GM21515 (cell line): ENCODE data around the gene HIC2.
"Not testable (repeated sequence)": the region's sequence is repeated elsewhere in the genome, so short reads cannot be mapped to it uniquely, and the experiment has no call there.

ENCODE experiments used
- ATAC-seq: cut with Tn5 transposase; IDR thresholded peaks from one replicate; pipeline ENCODE4 v1.9.1; 2021; ENCODE audit not compliant: unreplicated experiment

Gene HIC2

DNA sequence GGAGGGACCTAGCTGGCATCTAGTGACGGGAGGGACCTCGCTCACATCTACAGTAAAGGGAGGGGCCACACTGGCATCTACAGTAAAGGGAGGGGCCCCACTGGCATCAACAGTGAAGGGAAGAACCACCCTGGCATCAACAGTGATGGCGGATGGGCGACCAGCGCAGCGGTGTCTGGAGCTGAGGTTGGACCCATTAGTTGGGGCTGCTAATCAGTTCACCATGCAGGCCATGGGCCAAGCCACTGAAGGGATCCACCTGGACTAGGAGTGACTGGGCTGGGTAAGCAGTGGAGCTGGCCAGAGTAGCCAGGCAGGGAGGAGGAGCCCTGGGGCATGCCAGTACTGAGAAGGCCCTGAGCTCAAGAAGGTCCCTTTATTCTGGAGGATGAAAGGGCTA is 73.4 kb downstream of the HIC2 start:
- ATAC-seq: not testable (repeated sequence)

GRCh38 chr22:21492271-21492670 is 75.1 kb downstream of the HIC2 start:
- not testable (repeated sequence) for ATAC-seq

- not testable (repeated sequence) for ATAC-seq
Observed at GRCh38 chr22:21493789-21494782, 76.9 kb downstream of the HIC2 start.

DNA sequence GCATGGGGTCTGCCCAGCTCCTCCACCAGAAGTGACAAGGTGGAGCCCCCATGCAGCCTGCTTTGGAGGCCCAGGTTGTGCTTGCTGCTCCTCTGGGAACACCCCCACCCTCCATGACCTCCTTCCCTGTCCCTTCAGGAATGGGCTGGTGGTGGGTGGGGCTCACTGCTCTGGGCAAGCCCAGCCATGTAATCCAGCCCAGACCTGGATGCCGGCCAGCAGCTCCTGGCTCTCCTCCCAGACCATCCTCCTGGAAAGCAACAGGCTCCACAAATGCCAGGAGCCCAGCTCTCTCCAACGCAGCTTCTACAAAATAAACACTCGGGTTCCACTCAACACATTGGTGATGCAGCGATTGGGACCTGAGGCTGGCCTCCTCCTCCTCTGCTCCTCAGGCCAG is 80.8 kb downstream of the HIC2 start:
- ATAC-seq: not testable (repeated sequence)

GRCh38 chr22:21498489-21498888 is 81.3 kb downstream of the HIC2 start:
- not testable (repeated sequence) for ATAC-seq

GRCh38 chr22:21499623-21500506 is 82.7 kb downstream of the HIC2 start:
- not testable (repeated sequence) for ATAC-seq
